Endometrial microvascular endothelial cells (primary cell): Measurements from ENCODE around the gene MAP2K3. TPM values are rescaled to one million over a fixed set of nuclear protein-coding genes. Genes with fewer than 3 reads are reported as not detected.

Experiments used
- in situ Hi-C: cut with HindIII; loops from 2 replicates; pipeline ENCODE4 v1.10.0; 2017; ENCODE audit warnings: low sequenced_read_pairs, low pct_unique_long_range_greater_than_20kb; ENCODE audit errors: inconsistent ontology term
- total RNA-seq: library from RNA; depleted of rRNA; stranded (reverse); fragments of >200 nt; gene quantifications from one replicate; pipeline ENCODE4 v1.2.3, GENCODE V29; 2015; ENCODE audit errors: inconsistent ontology term

Gene MAP2K3
- total RNA-seq, 1 donor from 2014 or later, result 32.3 TPM

DNA sequence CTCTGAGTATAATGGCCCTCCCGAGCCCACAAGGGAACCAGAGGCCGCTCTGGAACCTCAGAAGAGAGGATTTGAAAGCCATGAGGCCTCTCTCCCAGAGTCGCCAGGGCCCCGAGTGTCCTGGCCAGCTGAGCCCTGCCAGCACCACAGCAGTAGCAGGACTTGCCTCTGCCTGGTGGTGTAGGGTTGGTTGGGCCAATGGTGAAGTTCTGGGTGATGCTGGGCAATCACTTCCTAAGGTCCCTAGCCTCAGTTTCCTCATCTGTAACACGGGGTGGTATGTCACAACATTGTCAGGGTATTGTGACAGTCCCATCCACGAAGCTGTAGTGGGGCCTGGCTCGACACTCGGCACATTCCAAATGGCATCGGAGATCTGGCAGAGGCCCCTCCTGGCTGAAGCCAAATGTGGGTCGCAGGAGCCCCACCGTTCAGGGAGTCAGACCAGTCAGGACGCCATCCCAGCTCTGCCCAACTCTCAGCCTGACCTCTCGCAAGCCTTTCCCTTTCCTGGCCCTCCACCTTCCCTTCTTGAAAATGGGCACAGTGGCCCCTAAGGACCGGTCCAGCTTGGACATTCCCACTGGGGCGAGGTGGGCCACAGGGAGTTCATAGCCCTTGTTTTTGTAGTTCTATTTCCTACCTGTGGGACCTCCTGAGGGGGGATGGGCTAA, 33.0 kb upstream of the MAP2K3 start:
- in situ Hi-C loops, result no loop called here

- in situ Hi-C loops, result no loop called here
Observed at GRCh38 chr17:21252289-21252795, 32.2 kb upstream of the MAP2K3 start.

DNA sequence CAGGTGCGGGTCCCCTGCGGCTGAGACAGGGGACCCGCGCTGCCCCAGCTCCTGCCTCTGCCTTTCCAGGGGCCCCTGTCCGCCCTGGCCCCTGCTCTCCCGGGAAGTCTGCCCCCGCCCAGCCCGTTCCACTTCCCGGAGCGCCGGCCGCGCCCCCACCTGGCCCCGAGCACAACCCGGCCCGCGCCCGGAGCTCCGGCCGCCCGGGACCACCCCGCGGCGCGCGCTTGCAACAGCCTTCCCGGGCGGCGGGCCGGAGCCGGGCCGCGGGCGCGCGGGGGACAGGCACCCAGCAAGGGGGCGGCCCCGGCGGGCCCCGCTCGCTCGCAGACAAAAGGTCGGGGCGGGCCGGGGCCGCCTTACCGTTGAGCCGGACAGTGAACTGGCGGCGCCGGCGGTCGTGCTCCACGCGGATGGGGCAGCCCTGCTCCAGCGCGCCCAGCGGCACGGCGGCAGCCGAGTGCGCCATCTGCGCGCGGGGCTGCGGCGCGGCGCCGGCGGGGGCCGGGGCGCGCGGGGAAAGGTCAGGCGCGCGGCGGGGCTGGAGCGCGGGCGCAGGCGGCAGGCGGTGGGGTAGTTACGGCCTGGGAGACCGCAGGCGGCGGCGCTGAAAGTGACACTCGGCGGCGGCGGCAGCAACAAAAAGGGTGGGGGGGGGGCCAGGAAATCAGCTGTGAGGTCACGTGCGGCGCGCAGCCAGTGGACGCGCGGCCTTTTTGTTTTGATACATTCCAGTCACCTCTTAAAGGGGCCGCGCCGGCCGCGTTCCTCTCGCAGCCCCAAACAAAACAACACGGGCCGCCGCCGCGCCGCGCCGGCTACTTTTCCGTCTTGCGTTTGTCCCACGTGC, 31.5 kb upstream of the MAP2K3 start, which contains the start of gene NATD1:
TSS of gene NATD1 (minus strand) at position 615 of the 850 bp plus-strand sequence. CDS start at position 469, 146 bp downstream.
- in situ Hi-C loops, result no loop called here

DNA sequence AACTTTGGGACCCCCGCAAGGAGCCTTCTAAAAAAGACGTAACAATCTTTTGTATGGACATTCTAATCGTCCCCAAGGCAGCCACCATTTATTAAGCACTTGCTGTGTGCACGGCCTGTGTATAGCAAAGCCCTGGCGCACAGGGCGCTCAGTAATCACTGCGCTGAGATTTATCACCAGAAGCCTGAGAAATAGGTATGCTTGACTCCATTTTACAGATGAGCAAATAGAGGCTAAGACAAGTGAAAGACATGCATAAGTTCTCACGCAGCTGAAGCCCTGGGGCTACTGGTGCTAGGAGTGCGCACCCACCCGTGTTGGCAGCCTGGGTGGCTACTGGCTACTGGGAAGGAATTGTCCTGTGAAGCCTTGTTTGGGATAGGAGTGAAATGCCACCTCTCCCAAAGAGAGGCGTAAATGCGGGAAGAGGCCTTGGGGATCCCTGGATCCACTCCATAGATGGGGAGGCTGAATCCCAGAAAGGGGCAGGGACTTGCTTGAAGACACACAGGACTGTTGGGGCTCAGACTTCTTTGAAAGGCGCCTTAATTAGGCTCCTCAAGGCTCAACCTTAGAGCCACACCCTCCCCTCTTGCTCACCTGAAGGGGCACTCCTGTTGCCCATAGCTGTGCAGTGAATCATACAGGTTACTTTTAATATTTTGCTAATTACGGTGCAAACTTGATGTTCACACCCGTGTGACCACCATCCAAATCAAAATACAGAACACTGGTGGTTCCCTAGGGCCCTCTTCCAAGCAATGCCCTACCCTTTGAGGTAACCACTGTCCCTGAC, 30.7 kb upstream of the MAP2K3 start:
- in situ Hi-C loops, result no loop called here

DNA sequence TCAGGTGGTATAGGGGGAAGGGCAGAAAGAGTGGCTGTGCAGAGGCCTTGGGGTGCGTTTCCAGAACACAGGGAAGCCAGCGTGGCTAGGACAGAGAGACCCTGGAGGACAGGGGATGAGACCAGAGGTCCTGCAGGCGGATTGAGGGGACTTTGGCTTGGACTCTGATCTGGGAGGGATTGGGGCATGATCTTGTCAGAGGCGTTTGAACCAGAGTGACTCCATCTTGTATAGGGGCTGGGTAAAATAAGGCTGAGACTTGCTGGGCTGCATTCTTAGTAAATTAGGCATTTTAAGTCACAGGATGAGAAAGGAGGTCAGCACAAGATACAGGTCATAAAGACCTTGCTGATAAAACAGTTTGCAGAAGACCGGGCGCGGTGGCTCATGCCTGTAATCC, 25.9 kb upstream of the MAP2K3 start:
- in situ Hi-C loops, result no loop called here

- in situ Hi-C loops, result no loop called here
Observed at GRCh38 chr17:21262259-21262993, 22.1 kb upstream of the MAP2K3 start.

DNA sequence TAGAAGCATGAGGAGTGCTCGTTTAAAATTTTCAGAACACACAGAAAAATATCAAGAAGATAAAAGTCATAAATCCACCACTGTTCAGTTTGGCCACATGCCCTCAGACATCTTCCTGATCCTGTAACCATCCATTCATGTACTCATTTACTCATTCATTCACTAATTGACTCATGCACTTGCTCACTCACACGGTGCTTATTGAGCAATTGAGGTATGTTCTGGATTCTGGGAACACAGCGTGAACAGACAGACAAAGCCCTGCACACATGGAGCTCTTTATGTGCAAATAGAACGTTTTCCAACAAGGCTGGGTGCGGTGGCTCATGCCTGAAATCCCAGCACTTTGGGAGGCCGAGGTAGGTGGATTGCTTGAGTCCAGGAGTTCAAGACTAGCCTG, 21.1 kb upstream of the MAP2K3 start:
- in situ Hi-C loops, result no loop called here

GRCh38 chr17:21268596-21269188, 15.8 kb upstream of the MAP2K3 start:
- in situ Hi-C loops, result no loop called here

DNA sequence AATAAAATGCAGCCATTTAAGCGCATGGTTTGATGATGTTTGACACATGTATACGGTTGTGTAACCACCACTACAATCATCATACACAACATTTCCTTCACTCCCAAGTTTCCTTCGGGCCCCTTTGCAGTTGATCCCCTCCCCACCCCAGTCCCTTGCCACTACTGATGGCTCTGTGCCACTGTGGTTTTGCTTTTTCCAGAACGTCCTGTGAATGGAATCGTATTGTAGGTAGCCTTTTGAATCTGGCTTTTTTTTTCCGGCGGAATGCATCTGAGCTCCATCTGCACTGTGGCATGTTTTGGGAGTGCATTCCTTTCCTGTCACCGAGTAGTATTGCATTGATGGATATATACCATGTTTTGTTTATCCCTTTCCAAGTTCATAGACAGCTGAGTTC, 15.1 kb upstream of the MAP2K3 start:
- in situ Hi-C loops, result no loop called here

DNA sequence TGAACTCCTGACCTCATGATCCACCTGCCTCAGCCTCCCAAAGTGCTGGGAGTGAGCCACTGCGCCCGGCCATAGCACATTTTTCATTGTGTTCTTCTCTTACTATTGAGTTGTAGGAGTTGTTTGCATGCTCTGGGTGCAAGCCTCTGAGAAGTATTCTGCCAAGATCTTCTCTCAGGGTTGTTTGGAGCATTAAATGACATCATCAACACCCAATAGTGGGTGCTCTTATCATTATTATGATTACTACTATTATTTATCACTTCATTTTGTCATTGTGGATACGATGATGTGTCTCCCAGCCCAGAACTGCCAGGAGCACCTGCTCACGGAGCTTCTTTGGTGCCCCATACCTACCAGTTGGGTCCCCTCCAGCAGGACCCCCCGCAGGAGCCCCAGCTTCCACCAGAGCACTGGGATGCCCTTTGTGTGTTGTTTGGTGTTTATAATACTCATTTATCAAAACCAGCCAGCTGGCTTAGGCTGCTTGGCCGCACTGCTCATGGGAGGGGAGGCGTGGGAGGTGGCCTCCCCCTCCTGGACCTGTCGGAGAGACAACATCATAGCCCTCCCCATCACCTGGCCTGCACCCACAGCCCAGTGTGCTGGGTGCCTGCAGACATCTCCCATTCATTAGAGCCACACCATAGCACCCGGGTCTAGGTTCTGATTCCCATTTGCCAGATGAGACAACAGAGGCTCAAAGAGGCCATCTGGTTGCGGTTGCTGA, 12.9 kb upstream of the MAP2K3 start:
- in situ Hi-C loops, result no loop called here

GRCh38 chr17:21272250-21272649, 12.3 kb upstream of the MAP2K3 start:
- in situ Hi-C loops, result no loop called here

DNA sequence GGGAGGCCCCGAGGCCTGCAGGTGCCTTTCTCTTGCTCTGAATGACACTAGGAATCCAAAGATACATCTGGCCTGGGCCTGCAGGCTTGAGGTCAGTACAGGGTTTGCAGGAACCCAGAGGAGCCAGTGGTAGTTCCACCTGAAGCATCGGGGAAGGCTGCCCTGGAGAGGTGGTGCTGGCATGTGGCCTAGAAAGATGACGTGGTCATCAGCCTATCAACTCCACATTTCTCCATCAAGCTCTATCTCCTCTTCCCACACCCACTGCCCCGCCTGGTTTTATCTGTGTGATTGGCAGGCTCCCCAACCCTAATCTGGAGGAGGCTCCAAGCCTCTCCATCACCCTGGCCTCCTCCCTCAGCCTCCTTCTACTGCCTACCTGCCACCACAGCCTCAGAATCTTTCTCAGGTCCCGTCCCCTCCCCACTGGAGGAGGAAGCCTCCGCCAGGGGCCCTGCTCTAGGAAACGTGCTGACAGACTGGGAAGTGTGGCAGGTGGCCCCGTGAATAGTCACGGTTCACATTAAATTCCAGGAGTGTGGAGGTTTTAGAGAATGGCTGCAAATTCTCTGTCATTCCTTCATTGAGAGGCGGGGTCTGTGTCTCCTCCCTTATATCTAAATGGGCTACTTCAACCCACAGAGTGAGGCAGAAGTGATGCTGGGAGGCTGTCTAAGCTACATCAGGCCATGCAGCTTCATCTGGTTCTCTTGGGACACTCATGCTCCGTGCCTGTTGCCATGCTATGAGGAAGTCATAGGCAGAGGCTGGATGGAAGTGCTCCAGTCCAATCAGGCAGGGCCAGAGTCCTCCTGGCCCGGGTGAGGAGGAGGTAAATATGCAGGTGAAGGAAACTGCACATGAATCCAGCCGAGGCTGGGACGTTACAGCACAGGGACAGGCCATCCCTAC, 11.4 kb upstream of the MAP2K3 start:
- in situ Hi-C loops, result no loop called here

- in situ Hi-C loops, result no loop called here
Observed at GRCh38 chr17:21275047-21275578, 9.4 kb upstream of the MAP2K3 start.

DNA sequence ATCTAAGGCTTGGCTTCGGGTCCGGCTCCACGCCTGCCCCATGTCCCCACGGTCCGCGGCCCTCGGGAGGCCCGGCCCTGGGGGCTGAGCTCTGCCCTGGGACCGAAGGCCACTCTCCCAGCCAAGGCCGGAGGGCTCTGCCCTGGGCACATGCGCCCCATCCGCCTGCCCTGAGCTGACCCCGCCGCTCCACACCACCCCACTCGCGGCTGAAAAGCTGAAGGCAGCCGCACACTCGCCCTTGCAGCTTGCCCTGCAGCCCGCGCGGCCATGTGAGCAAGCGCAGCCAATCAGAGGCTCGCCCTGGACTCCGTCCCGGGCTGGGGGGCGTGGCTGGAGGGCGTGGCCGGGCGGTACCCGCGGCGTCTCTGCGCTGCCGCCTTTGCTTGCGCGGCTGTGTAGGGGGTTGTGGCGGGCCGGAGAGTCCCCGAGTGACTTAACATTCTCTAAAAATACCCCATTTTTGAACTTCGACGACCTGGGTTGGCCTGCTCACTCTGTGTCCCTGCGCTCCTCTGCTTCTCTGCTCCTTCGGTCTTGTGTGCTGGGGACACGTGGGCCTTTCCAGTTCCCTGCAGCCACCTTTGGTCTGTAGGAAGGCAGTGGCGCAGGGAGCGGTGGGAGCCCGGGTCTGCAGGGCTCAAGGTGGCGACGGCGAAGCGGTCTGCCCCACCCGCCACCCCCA, 8.8 kb upstream of the MAP2K3 start:
- in situ Hi-C loops, result no loop called here

- in situ Hi-C loops, result no loop called here
Observed at GRCh38 chr17:21276264-21276588, 8.3 kb upstream of the MAP2K3 start.

GRCh38 chr17:21277332-21277731, 7.2 kb upstream of the MAP2K3 start:
- in situ Hi-C loops, result no loop called here
